HL-60/S4 treated with phorbol 12-myristate 13-acetate at 8.2 ng/mL for 4 days and 3 days (cell line): ENCODE results near the gene NKAIN2.

Experiments used
- in situ Hi-C: fragments of 300-500 bp; cut with MboI; formaldehyde crosslinking; loops from 2 replicates; pipeline ENCODE4 v1.15.0; 2022; ENCODE audit warnings: low sequenced_read_pairs

NKAIN2 gene

DNA sequence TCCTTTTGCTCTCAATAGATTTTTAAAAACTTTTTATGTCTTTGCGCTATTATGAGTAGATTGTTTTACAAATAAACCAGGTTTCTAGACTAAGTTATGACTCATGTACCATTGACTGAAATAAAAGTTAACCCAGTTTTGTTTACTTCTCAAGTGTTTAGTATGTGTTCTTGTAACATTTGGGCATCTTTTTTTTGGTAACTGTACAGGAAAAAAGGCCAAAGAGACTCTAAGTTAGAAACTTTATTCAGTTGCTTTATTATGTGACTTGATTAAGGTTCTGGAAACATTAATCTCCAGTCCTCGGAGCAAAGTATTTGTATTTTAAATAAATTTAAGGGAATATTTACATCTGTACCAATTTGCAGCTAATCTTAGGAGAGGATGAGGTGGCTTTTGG lies 2.9 kb downstream of the NKAIN2 start:
- in situ Hi-C loops = no loop called here

DNA sequence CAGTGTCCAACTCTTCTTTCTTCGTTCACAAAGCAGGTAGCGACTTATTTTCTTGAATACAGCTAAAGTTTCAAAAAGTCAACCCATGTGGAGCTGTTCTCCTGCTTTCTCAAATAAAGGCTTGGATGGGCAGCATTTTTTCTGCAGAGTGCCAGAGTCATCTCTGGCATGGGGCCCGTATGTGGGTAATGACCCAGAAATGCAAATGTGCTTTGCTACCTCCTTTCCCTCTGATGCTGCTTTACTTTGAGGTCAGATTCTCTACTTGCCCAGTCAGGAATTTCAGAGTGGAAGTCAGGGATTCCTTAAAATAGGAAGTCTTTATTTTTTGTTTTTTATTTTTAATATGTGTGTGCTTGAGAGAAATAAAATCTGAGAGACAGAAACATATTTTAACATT lies 4.9 kb downstream of the NKAIN2 start:
- in situ Hi-C loops = no loop called here

DNA sequence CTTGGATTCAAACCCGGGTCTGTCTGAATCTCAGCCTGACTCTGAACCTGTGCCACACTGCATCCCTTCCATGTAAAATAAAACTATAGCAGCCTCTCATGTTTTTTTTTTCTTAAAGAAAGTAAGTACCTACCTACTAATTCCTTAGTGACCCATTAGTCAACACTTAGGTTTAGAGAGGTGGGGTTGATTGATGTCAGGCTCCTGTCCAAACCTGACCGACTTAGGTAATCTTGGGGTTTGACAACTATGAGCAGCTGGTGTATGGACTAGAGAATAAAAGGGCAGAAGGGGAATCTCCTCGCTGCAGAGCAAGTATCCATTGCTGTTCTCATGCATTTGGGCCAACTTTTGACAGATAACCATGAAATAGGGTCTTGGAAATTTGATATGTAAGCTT lies 6.5 kb downstream of the NKAIN2 start:
- in situ Hi-C loops = no loop called here

DNA sequence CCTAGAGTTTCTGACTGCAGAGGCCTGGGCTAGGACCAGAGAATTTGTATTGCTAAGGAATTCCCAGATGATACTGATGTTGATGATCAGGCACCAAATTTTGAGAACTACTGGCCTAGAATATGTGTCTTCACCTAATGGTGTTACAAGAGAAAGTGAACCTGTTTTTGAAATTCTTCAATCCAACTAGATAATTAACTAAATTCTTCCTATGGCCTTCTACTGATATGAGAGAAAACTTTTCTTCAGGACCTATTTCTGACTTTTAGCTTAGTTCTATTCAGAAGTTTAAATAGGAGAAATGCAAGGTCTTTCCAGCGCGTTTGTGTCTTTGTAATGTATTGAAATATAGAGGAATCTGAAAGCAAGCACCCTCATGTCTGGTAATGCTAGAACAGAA lies 7.3 kb downstream of the NKAIN2 start:
- in situ Hi-C loops = no loop called here

DNA sequence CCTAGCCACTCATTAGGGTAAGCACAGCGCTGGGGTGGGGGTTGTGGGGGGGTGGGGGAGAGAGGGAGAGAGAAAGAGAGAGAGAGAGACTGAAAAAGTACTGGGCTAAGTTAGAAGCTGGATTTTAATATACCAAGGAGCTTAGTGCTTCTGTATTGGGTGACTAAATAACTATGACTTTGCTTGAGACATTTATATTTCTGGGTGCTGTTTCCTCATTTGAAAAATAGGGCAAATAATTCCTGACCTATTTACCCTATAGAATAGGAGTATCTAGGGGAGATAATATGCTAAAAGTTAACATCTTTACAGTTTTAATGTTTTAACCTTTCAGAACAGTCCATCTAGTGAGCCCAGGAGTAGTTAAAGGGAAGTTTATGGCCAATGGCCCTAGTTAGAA lies 7.7 kb downstream of the NKAIN2 start:
- in situ Hi-C loops = no loop called here

DNA sequence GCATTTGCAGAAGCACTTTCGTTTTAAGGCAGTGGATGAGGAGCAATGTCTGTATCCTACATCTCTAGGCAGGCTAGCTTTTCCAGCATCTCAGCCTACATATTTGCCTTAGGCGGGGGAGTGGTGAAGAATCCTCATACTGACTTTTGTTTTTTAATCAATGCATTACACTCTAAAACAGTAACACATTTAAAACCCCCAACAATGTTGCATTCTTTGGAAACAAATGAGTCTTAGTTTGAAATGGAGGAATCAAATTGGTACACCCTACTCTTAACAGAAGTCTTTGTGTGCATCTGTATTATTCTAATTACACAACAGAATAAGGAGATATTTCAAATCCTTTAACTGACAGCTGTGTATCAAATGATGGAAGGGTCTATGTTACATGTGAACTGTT lies 9.0 kb downstream of the NKAIN2 start:
- in situ Hi-C loops = no loop called here

DNA sequence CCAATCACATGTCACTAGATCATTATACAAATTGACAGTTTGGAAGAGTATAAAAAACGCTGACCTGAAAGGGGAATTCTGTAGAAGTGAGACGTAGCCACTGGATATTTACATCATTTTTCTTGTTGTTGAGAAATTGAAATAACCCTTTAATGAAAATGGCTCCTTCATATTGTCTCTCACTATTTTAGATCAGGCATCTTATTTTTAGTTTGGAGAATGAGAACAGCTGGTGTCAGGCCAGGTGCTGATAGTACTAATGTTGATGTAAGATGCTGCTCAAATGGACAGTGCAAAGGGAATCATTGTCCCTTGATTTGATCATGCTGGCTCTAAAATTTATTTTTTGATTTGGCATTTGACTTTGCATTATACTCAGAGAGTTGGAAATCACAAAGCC lies 17.4 kb downstream of the NKAIN2 start:
- in situ Hi-C loops = no loop called here

DNA sequence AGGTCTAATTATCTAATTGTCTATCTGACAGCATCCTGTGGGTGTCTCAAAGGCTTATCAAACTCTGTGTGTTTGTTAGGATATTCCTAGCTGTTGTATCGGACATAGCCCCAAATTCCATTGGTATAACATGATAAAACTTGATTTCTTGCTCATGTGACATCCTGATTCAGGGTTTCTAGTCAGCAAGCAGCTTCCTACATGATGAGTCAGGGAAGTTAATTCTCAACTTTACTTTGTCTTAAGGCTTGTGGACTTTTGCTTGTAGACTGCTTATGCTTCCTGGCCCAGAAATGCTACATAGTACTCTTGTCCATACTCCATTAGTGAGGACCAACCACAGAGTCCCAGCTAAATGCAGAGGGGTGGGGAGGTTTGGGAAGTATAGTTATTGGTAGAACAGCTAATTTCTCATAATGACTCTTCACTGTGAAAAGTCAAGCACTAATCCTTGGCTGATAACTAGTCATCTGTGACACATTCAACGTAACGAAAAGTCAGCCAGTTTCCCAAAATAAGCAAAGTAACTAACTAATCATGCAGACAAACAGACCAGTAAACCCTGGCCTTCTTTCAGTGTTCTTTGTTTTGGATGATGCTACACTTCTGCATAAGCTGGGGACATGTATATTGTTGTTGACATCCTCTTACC lies 25.8 kb downstream of the NKAIN2 start:
- in situ Hi-C loops = no loop called here

DNA sequence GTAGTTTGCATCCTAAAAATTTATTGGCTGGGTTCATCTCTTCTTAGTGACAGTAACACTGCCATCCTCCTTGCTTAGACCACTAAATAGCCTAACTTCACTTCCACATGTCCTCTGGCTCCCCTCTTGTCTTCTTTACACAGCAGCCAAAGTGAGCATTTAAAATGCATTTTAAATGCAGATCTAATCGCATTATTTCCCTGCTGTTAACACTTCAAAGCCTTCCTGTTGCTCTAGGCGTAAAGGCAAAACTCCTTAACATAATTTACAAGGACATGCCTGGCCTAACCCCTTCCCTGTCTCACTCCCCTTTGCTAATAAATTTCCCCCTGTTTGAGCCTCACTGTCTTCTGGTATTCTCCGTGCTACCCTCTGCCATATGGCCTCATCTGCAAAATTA lies 26.5 kb downstream of the NKAIN2 start:
- in situ Hi-C loops = no loop called here

DNA sequence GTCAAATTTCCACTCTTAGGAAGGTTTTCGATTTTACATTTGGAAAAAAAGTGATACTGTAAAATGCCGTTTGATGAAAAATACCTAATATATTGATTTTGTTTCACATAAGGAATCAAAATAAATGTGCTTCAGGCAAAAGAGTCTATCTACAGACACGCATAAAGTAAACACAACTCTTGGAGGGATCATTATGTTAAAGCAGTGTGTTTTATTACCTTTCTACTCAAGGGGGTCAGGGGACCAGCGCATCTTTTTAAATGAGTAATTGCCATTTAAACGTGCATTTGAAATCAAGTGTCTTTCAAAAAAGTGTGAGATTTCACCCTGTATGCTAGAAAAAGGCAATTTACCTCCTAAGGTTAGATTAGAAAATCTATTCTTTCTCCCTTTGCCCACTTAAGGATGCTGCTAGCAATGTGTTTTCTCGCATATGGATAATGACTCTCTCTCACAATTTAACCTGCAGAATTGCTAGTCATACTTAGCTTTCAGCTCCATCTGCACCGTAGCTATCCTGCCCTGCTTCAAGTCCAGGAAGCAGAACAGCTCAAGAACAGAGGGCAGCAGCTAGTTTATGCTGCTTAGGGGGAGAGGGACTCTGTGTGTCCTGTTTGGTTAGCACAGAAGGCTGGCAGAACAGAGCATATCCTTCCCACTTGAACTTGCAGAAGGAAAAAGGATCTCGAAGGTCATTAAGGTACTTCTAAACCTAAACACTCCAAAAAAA lies 35.0 kb downstream of the NKAIN2 start:
- in situ Hi-C loops = no loop called here

DNA sequence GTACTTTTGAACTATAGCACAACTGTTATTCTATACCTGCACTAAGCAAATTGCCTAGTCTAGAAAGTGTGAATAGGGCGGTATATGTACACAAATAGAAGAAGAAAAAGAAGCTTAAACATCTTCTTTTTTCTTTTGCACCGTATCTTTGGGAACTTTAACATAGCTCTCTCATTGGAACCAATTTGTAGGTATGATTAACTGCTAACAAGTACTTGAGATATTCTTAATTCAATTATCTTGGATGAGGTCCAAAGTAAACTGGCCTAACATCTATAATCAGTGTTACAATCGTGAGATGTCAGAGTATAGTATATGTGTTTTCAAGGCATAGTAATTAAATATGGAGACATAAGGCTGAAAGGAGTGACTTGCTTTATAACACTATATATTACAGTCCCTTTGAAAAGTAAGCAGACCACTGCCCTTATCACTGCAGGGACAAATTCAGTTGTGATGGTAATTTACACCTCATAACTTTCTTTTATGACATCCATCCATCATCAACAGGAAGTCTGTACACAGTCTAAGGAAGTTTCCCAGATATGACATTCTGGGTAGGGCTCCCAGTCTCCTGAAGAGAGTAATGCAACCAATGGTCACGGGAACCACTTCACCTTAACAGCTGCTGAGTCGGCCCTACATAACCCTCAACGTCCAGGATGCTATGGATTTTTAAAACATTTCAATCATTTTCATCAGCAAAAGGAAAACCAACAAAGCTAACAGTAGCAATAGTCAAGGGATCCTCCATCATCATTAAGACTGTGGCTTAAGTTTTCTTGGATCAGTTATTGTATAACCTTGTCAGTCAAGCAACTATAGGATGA lies 37.6 kb downstream of the NKAIN2 start:
- in situ Hi-C loops = no loop called here

DNA sequence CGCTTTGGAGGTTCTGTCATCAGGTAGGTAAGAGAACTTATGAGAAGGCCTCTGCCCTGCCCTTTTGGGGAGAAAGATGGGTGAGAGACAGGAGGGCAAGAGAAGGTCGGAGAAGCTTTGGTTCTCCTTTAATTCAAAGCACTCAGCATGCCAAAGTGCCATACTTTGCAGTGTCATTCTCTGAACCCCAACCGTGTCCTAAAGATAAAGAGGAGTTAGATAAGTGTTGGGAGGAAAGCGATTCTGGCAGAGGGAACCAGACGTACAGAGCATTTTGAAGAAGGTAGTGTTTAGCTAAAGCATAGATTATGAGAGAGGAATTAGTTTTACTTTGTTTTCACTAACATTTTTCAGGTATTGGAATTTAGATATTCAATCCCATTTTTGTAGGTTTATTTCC lies 40.3 kb downstream of the NKAIN2 start:
- in situ Hi-C loops = no loop called here

DNA sequence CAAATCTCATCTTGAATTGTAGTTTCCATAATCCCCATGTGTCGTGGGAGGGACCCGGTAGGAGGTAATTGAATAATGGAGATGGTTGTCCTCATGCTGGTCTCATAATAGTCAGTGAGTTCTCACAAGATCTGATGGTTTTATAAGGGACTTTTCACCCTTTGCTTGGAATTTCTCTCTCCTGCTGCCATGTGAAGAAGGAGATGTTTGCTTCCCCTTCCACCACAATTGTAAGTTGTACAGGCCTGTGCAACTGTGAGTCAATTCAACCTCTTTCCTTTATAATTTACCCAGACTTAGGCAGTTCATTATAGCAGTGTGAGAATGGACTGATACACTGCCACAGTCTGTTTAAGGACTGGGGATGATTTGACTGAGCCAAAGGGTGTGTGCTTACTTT lies 44.7 kb downstream of the NKAIN2 start:
- in situ Hi-C loops = no loop called here

DNA sequence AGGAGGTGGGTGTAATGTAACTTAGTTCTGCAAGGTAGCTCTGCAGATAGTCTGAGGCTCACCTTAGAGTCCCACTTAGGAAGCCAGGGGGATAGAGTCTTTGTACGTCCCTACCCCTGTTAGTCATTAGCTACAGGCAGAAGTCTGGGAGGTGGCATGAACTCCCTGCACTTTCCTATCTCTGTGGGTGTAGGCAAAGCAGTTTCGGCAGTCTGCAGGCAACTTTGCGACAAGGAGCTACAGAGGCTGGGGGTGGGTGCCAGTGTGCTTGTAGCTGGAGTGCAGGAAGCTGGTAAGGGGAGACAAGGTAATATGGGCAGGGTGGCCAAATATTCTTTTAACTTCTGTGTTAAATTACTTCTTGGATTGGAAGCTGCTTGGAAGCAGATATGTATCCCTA lies 45.7 kb downstream of the NKAIN2 start:
- in situ Hi-C loops = no loop called here

DNA sequence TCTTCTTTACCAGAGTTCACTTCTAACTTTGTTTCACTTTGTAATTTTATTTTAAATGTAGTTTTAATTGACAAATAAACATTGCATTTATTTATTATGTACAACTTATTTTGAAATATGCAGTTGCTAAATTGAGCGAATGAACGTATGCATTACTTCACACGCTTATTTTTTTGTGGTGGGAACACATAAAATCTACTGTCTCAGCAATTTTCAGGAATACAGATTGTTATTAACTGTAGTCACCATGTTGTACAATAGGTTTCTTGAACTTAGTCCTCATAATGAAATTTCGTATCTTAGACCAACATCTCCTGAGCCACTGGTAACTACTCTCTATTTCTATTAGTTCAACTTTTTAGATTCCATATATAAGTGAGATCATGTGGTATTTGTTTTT lies 46.9 kb downstream of the NKAIN2 start:
- in situ Hi-C loops = no loop called here

DNA sequence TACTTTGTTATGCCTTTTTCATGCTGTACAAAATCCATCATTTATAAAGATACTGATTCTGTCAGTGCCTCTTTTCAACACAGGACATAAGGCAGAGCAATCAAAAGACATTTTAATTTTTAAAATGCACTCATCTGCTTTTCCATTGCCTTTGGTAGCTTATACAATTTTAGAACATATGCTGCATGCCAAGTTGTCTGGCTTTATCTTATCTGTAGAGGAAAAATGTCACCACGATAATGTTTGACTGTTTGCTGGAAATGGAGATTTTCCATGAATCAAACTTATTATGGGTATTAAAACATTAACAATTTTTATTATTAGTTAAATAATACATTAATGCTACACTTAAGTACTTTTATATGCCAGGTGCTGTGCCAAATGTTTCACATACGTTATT lies 50.5 kb downstream of the NKAIN2 start:
- in situ Hi-C loops = no loop called here

DNA sequence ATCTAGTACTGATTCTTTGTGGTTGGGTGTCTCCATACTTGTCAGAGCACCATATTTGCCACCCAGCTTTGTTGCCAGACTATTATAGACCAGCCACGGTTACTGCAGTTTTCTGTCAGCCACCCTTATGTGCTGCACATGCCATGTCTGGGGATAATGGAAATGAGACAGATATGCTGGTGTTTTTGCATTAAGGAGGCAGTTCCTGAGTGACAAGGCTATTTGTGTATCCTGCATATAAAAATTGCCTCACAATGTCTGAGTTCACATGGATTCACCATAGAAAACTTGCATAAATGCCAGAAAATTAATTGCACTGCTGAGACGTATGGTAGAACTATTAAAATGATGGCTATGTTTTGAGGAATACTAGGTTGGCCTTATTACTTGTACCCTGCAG lies 51.8 kb downstream of the NKAIN2 start:
- in situ Hi-C loops = no loop called here

DNA sequence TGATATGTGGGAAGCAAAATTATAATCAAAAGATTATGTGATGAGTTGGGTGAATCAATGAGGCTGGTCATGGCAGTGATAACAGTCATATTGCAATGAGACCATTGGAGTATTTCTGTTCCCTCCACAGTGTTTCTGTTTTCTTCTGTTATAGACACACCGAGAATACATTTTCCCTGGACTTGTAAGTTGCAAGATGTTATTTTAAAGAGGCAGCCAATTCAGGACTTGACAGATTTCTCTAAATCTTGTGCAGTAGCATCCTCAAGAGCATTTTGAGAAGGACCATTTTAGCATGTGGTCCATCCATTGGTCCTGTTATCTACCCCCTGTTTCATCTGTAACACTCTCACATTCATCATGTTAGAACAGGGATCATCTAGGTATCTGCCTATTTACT lies 55.6 kb downstream of the NKAIN2 start:
- in situ Hi-C loops = no loop called here

DNA sequence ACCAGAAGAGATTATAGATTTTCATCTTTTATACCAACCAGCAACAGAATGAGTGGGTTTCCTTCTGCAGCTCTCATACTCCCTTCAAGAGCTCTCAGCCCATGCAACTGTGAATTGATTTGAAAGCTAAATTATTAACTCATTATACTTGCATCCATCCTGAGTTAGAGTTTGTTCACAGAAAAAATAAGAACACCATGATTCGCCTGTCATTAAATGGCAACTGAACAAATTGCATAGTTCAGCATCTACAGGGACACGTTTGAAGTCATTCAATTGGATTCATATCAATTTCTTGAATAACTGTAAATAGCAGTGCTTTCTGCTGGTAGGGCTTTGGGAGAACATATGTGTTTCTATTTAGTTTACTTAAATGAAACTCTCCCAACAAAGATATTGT lies 65.7 kb downstream of the NKAIN2 start:
- in situ Hi-C loops = no loop called here

DNA sequence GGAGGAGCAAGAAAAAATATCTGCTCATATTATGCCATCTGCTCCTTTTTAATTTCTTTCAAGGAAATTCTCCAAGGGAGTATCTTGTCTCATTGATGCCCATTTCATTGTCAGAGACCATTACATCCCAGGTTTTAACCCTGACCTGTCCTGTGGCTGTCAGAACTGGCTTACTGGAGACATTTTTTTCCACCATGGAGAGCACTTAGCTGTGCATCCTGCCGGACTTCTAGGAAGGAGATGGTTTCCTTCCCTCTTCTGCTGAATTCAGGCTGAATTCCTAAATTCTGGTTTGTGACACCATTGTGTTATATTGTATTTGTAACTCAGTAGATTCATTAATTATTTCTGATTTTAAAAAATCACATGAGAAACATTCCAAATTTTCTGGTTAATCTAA lies 70.3 kb downstream of the NKAIN2 start:
- in situ Hi-C loops = no loop called here

DNA sequence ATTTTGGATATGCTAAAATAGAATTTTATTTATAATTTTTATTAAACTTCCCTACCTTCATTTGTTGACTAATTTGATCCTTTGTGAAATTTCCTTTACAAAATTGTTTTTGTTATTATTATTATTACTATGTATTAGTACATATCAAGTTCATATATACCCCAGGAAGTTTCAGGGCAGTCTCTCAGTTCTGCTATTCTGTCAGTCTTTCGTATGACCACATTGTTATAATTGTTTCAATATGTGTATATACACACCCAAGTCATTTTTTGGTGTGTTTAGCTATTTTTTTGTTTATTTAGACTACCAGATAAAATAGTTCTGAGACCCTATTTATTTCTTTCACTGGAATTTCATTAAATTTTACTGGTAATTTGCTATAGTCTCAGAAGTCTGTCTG lies 72.1 kb downstream of the NKAIN2 start:
- in situ Hi-C loops = no loop called here

DNA sequence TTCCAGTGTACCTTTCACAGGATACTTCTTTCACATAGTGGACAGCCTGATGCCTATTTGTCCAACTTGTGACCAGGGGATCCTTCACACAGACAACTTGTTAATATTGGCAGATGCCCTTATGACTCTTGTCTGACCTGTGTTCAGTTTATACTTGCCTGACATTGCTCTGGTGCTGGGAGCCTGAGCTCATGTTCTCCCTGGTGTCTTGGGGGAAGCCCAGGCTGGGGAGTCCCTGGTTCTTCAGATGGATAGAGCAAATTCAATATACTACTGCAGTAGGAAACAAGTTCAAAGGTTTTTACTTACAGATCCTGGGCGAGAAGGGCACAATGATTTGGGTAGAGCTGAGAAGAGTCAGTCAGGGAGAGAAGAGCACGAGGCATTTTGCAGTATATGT lies 76.1 kb downstream of the NKAIN2 start:
- in situ Hi-C loops = no loop called here
